GM12878 (cell line): ENCODE results near the gene HLTF. TPM values are rescaled to one million over a fixed set of nuclear protein-coding genes. Genes with fewer than 3 reads are reported as not detected.

Experiments
- ATAC-seq: fragments of 200-7000 bp; cut with Tn5 transposase; 3 replicates; pipeline ENCODE4 v1.9.1; 2020; ENCODE audit warnings: mild to moderate bottlenecking, moderate library complexity
- BruUV-seq: library from RNA; stranded (reverse); fragments of 400-500 nt; replicated peaks from 2 replicates; lab custom pipeline; 2021; lab: Mats Ljungman, UMichigan
- CTCF ChIA-PET: fragments of 300-600 bp; sonication (Branson Sonifier 250); formaldehyde crosslinking; extraction: SDS; loops from one replicate; lab custom pipeline; 2021; ENCODE audit warnings: inconsistent platforms; lab: Yijun Ruan, JAX
- POLR2A ChIA-PET: fragments of 350-600 bp; formaldehyde crosslinking; extraction: SDS; loops from one replicate; lab custom pipeline; 2021; ENCODE audit warnings: inconsistent platforms; lab: Charles Lee
- RAD21 ChIA-PET: fragments of 300-600 bp; sonication (Branson Sonifier 250); formaldehyde crosslinking; loops from one replicate; lab custom pipeline; 2023; ENCODE audit warnings: antibody characterized with exemption; ENCODE audit not compliant: unreplicated experiment; lab: Charles Lee
- SMC1A ChIA-PET: fragments of 300-600 bp; sonication (Branson Sonifier 250); formaldehyde crosslinking; loops from one replicate; lab custom pipeline; 2023; ENCODE audit not compliant: unreplicated experiment, uncharacterized antibody; lab: Charles Lee
- DNase-seq: peaks from one replicate; pipeline ENCODE4 v3.0.0-alpha.2; 2011; ENCODE audit warnings: low read depth, low spot score
- FAIRE-seq: peaks from 3 replicates; lab custom pipeline; 2011; peaks lifted over from hg19 to GRCh38; lab: Jason Lieb, UNC
- H2AFZ ChIP-seq: 2 replicates; pipeline ENCODE4 v1.6.0; 2011; ENCODE audit warnings: low read depth, low read length, control low read depth; ENCODE audit not compliant: control insufficient read depth
- H3K27ac ChIP-seq: 2 replicates; pipeline ENCODE4 v1.5.1; 2011; ENCODE audit warnings: control low read depth; ENCODE audit not compliant: control insufficient read depth, insufficient read depth
- H3K27me3 ChIP-seq, 2 experiments: replicated peaks in 1 of 2; 2 replicates each; pipeline versions ENCODE4 v1.6.0 to v1.6.1; 2011; ENCODE audit warnings: low read length in 1 of 2; ENCODE audit not compliant: control insufficient read depth in 2 of 2, insufficient read depth in 2 of 2
- H3K36me3 ChIP-seq, 2 experiments: 2 replicates each; pipeline ENCODE4 v1.5.1; 2011; ENCODE audit warnings: low read length in 1 of 2; ENCODE audit not compliant: control insufficient read depth in 2 of 2, insufficient read depth in 2 of 2
- H3K4me1 ChIP-seq: 2 replicates; pipeline ENCODE4 v1.6.1; 2011; ENCODE audit warnings: mild to moderate bottlenecking, low read length, moderate library complexity, mixed read lengths; ENCODE audit not compliant: control insufficient read depth, insufficient read depth
- H3K4me2 ChIP-seq: 2 replicates; pipeline ENCODE4 v1.6.0; 2011; ENCODE audit warnings: control low read depth; ENCODE audit not compliant: control insufficient read depth, insufficient read depth
- H3K4me3 ChIP-seq: fragments of 200-600 bp; sonication (generic); 2 replicates; pipeline ENCODE4 v1.5.1; 2016
- H3K79me2 ChIP-seq: 2 replicates; pipeline ENCODE4 v1.6.0; 2011; ENCODE audit warnings: low read length; ENCODE audit not compliant: control insufficient read depth, insufficient read depth
- H3K9ac ChIP-seq: 2 replicates; pipeline ENCODE4 v1.8.0; 2011; ENCODE audit warnings: low read length, control low read depth, mixed read lengths; ENCODE audit not compliant: control insufficient read depth, insufficient read depth
- H3K9me3 ChIP-seq: replicated peaks from 3 replicates; pipeline ENCODE4 v1.5.1; 2011; ENCODE audit warnings: mild to moderate bottlenecking, low read length; ENCODE audit not compliant: control insufficient read depth, insufficient read depth
- H4K20me1 ChIP-seq: 2 replicates; pipeline ENCODE4 v1.6.0; 2011; ENCODE audit not compliant: control insufficient read depth, insufficient read depth
- CBFB ChIP-seq: IDR thresholded peaks from 2 replicates; pipeline ENCODE4 v1.6.1; 2016; ENCODE audit warnings: antibody characterized with exemption, low read depth
- CBX3 ChIP-seq: fragments of 200-600 bp; sonication (generic); IDR thresholded peaks from 2 replicates; pipeline ENCODE4 v1.6.1; 2016; ENCODE audit warnings: low read depth, borderline replicate concordance
- CREB1 ChIP-seq: IDR thresholded peaks from 2 replicates; pipeline ENCODE4 v1.6.1; 2012; ENCODE audit warnings: low read depth, mild to moderate bottlenecking, inconsistent platforms
- CREM ChIP-seq: IDR thresholded peaks from 2 replicates; pipeline ENCODE4 v1.6.1; 2014; ENCODE audit warnings: antibody characterized with exemption, low read depth
- IKZF1 ChIP-seq: fragments of 450-650 bp; conservative IDR thresholded peaks from 2 replicates; pipeline ENCODE4 v1.6.1; 2017; ENCODE audit warnings: antibody characterized with exemption, mild to moderate bottlenecking
- RB1 ChIP-seq: fragments of 450-650 bp; formaldehyde crosslinking; IDR thresholded peaks from 2 replicates; pipeline ENCODE4 v1.6.1; 2017; ENCODE audit warnings: mild to moderate bottlenecking, borderline replicate concordance
- RFX5 ChIP-seq: IDR thresholded peaks from 2 replicates; pipeline ENCODE4 v1.6.1; 2011; ENCODE audit warnings: low read depth, low read length, improper control_type of control experiment
- TCF7 ChIP-seq: IDR thresholded peaks from 2 replicates; pipeline ENCODE4 v1.6.1; 2014; ENCODE audit warnings: antibody characterized with exemption, borderline replicate concordance
- WRNIP1 ChIP-seq: IDR thresholded peaks from 2 replicates; pipeline ENCODE4 v1.6.1; 2011; ENCODE audit warnings: low read depth, low read length, improper control_type of control experiment, borderline replicate concordance
- WGBS: methylation state at CpG from one replicate; pipeline ENCODE4 v1.1.6; 2016; ENCODE audit warnings: low lambda C conversion rate; ENCODE audit not compliant: insufficient replicate concordance, insufficient coverage; ENCODE audit errors: missing lambda C conversion rate; 5-methylcytosine and 5-hydroxymethylcytosine counted together
- in situ Hi-C: fragments of 300-500 bp; cut with MboI; formaldehyde crosslinking; loops from 9 replicates; pipeline ENCODE4 v1.14.3; 2018; ENCODE audit warnings: mixed read lengths
- intact Hi-C: fragments of 100-400 bp; cut with micrococcal nuclease; formaldehyde crosslinking; loops from one replicate; pipeline ENCODE4 v1.14.2; 2022; ENCODE audit not compliant: unreplicated experiment
- polyA plus RNA-seq, 11 experiments: library from polyadenylated mRNA; depleted of rRNA in 4 of 11; unstranded in 6 of 11; stranded (reverse) in 5 of 11; fragments of >200 nt; fragmentation: Nextera tagmentation in 4 of 11; fragmentation: Illumina TruSeq in 1 of 11; extraction: Ambion mirVana in 4 of 11; extraction: Trizol in 1 of 11; gene quantifications; 1 replicate in 1 of 11; 2 replicates in 10 of 11; pipeline versions ENCODE4 v1.2.1 to v1.2.3, GENCODE V29; 2011 to 2016; ENCODE audit warnings: inconsistent platforms in 2 of 11, missing spikeins in 2 of 11, low read depth in 1 of 11
- total RNA-seq, 4 experiments: library from RNA; depleted of rRNA in 3 of 4; stranded (reverse); fragments of >200 nt in 3 of 4; fragmentation: Illumina TruSeq in 1 of 4; extraction: Trizol in 1 of 4; gene quantifications; 2 replicates each; pipeline versions ENCODE4 v1.2.1 to v1.2.3, GENCODE V29; 2013 to 2021
- TF ChIP-seq, protein P1 (sequence below): fragments of 450-650 bp; IDR thresholded peaks from 2 replicates; pipeline ENCODE4 v1.6.1; 2017; ENCODE audit warnings: mild to moderate bottlenecking, moderate library complexity
- TF ChIP-seq, protein P2 (sequence below): fragments of 450-650 bp; conservative IDR thresholded peaks from 2 replicates; pipeline ENCODE4 v1.6.1; 2017; ENCODE audit warnings: mild to moderate bottlenecking, moderate library complexity

The HLTF gene
- total and polyA plus RNA-seq, 10 of the 15 experiments (the other 5 are each of a cell fraction or from before 2014, with no cell fraction given): 13.7 to 50.4 (median 31.7) TPM

DNA sequence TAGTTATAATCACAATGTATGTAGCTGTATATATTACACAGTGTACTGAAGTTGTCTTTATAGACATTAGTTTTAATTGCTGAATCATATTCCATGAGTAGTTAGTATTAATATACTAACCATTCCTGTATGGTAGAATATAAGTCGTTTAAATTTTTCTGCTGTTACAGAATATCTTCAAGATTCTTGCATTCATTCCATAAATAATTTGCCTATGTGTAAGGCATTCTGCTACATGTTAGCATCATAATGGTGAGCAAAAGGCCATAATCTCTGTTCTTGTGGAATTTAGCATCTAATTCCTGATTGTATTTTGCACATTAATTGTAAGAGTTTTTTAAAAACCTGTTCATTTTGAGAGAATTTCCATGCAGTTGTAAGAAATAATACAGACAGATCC, 80.9 kb downstream of the HLTF start:
- Histone ChIP-seq H3K4me3 (no peak overlapping the region), H3K36me3 (peaks cover 5 to 10% of the 10 kb centered on the region in 2 experiments; a peak in 3 of 4 replicates), H3K4me1 (peaks cover 9% of the 10 kb centered on the region), H4K20me1 (no peaks in the 10 kb centered on the region), H3K4me2 (no peak overlapping the region), H2AFZ (no peak overlapping the region), H3K9me3 (no peaks in the 10 kb centered on the region), H3K79me2 (no peaks in the 10 kb centered on the region), H3K27ac (no peak overlapping the region), H3K9ac (no peak overlapping the region), H3K27me3 (no peaks in the 10 kb centered on the region)
- no TSS peak for BruUV-seq
- FAIRE-seq: no peak
- ChIA-PET SMC1A (no interaction called here), POLR2A (no interaction called here), RAD21 (no interaction called here)
- intact Hi-C loops (no loop called here), in situ Hi-C loops (no loop called here)
- DNase-seq: no peak
- 93% methylated on average over 1 of the region's 1 CpG for WGBS
- no peak for TF ChIP-seq CBX3
- TF ChIP-seq CREM: no peak
- no peak for TF ChIP-seq CREB1
- no peak for TF ChIP-seq CBFB
- TF ChIP-seq, protein P1, sequence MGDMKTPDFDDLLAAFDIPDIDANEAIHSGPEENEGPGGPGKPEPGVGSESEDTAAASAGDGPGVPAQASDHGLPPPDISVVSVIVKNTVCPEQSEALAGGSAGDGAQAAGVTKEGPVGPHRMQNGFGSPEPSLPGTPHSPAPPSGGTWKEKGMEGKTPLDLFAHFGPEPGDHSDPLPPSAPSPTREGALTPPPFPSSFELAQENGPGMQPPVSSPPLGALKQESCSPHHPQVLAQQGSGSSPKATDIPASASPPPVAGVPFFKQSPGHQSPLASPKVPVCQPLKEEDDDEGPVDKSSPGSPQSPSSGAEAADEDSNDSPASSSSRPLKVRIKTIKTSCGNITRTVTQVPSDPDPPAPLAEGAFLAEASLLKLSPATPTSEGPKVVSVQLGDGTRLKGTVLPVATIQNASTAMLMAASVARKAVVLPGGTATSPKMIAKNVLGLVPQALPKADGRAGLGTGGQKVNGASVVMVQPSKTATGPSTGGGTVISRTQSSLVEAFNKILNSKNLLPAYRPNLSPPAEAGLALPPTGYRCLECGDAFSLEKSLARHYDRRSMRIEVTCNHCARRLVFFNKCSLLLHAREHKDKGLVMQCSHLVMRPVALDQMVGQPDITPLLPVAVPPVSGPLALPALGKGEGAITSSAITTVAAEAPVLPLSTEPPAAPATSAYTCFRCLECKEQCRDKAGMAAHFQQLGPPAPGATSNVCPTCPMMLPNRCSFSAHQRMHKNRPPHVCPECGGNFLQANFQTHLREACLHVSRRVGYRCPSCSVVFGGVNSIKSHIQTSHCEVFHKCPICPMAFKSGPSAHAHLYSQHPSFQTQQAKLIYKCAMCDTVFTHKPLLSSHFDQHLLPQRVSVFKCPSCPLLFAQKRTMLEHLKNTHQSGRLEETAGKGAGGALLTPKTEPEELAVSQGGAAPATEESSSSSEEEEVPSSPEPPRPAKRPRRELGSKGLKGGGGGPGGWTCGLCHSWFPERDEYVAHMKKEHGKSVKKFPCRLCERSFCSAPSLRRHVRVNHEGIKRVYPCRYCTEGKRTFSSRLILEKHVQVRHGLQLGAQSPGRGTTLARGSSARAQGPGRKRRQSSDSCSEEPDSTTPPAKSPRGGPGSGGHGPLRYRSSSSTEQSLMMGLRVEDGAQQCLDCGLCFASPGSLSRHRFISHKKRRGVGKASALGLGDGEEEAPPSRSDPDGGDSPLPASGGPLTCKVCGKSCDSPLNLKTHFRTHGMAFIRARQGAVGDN: no peak
- no peak for TF ChIP-seq IKZF1
- no peak for TF ChIP-seq WRNIP1
- no peak for TF ChIP-seq TCF7
- TF ChIP-seq RFX5: no peak
- TF ChIP-seq RB1: no peak
- TF ChIP-seq, protein P2, sequence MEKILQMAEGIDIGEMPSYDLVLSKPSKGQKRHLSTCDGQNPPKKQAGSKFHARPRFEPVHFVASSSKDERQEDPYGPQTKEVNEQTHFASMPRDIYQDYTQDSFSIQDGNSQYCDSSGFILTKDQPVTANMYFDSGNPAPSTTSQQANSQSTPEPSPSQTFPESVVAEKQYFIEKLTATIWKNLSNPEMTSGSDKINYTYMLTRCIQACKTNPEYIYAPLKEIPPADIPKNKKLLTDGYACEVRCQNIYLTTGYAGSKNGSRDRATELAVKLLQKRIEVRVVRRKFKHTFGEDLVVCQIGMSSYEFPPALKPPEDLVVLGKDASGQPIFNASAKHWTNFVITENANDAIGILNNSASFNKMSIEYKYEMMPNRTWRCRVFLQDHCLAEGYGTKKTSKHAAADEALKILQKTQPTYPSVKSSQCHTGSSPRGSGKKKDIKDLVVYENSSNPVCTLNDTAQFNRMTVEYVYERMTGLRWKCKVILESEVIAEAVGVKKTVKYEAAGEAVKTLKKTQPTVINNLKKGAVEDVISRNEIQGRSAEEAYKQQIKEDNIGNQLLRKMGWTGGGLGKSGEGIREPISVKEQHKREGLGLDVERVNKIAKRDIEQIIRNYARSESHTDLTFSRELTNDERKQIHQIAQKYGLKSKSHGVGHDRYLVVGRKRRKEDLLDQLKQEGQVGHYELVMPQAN: no peak
- TF ChIP-seq, all 136 proteins: peak for 0
- ATAC-seq: no peak
- CTCF ChIA-PET: interaction anchor here (1.0 kb wide), 1 partner anchor 10 kb away, joined by 3 read pairs; no protein-coding TSS in a partner anchor
